A549 (cell line): ENCODE results near the gene PSD. TPM values are rescaled to one million over a fixed set of nuclear protein-coding genes. Genes with fewer than 3 reads are reported as not detected.

Source experiments
- ATAC-seq, 2 experiments: fragments of 200-7000 bp in 1 of 2; fragments of >200 bp in 1 of 2; cut with Nextera tagmentation in 1 of 2; cut with Tn5 transposase in 1 of 2; 3 replicates each; pipeline versions ENCODE4 v1.8.0 to v1.9.1; 2018 to 2020; ENCODE audit warnings: mild to moderate bottlenecking in 1 of 2, moderate library complexity in 1 of 2
- CTCF ChIA-PET: fragments of 300-600 bp; sonication (Branson Sonifier 250); formaldehyde crosslinking; extraction: SDS; loops from one replicate; lab custom pipeline; 2021; ENCODE audit warnings: antibody characterized with exemption, inconsistent platforms; lab: Yijun Ruan, JAX
- POLR2A ChIA-PET: fragments of 350-600 bp; formaldehyde crosslinking; extraction: SDS; loops from one replicate; lab custom pipeline; 2021; ENCODE audit warnings: antibody characterized with exemption, inconsistent platforms; lab: Yijun Ruan, JAX
- DNase-seq, 2 experiments: peaks; one replicate each; pipeline versions ENCODE4 v3.0.0 to v3.0.0-alpha.2; 2011 to 2016; ENCODE audit warnings: low read depth in 1 of 2, low spot score in 1 of 2
- FAIRE-seq: peaks from 2 replicates; lab custom pipeline; 2011; peaks lifted over from hg19 to GRCh38; lab: Jason Lieb, UNC
- H3K27ac ChIP-seq, 2 experiments: fragments of >200 bp; sonication (Bioruptor Twin); formaldehyde crosslinking; 3 replicates each; pipeline ENCODE4 v1.5.1; 2016 to 2017
- H3K4me1 ChIP-seq: fragments of >200 bp; sonication (Bioruptor Twin); formaldehyde crosslinking; 3 replicates; pipeline ENCODE4 v1.6.1; 2016
- H3K4me2 ChIP-seq: fragments of >200 bp; sonication (Bioruptor Twin); formaldehyde crosslinking; 3 replicates; pipeline ENCODE4 v1.6.1; 2016
- H3K4me3 ChIP-seq: fragments of >200 bp; sonication (Bioruptor Twin); formaldehyde crosslinking; 3 replicates; pipeline ENCODE4 v1.5.1; 2016
- H3K9me3 ChIP-seq: fragments of >200 bp; sonication (Bioruptor Twin); formaldehyde crosslinking; 3 replicates; pipeline ENCODE4 v1.6.1; 2016
- CBX8 ChIP-seq: fragments of 200-600 bp; sonication (generic); IDR thresholded peaks from 2 replicates; pipeline ENCODE4 v1.6.1; 2016
- CEBPB ChIP-seq, 2 experiments: fragments of >200 bp in 1 of 2; sonication (Bioruptor Twin) in 1 of 2; formaldehyde crosslinking in 1 of 2; IDR thresholded peaks; 2 replicates each; pipeline ENCODE4 v1.6.1; 2012 to 2016
- CHD2 ChIP-seq: fragments of 150-350 bp; IDR thresholded peaks from 2 replicates; pipeline ENCODE4 v1.6.1; 2014; ENCODE audit warnings: low read length; ENCODE audit not compliant: partially characterized antibody
- CTCF ChIP-seq: fragments of >200 bp; sonication (Bioruptor Twin); formaldehyde crosslinking; IDR thresholded peaks from 3 replicates; pipeline ENCODE4 v1.5.1; 2016
- EHMT2 ChIP-seq: fragments of 200-600 bp; sonication (generic); IDR thresholded peaks from 2 replicates; pipeline ENCODE4 v1.6.1; 2016; ENCODE audit warnings: antibody characterized with exemption, low read depth, mild to moderate bottlenecking, moderate library complexity
- EP300 ChIP-seq, 2 experiments: fragments of >200 bp; sonication (Bioruptor Twin); formaldehyde crosslinking; IDR thresholded peaks; 2 replicates in 1 of 2; 3 replicates in 1 of 2; pipeline ENCODE4 v1.6.1; 2016 to 2017
- FOSL2 ChIP-seq, 2 experiments: fragments of 450-650 bp in 1 of 2; fragments of >200 bp in 1 of 2; sonication (Bioruptor Twin) in 1 of 2; formaldehyde crosslinking; IDR thresholded peaks; 2 replicates each; pipeline versions ENCODE4 v1.5.0 to v1.6.1; 2016 to 2020; ENCODE audit warnings: mild to moderate bottlenecking in 1 of 2, moderate library complexity in 1 of 2
- FOXS1 ChIP-seq: fragments of 250-450 bp; sonication (Bioruptor Pico); IDR thresholded peaks from 2 replicates; pipeline ENCODE4 v1.5.0; 2020; ENCODE audit warnings: mild to moderate bottlenecking, moderate library complexity
- HOXB13 ChIP-seq: fragments of 250-450 bp; sonication (Bioruptor Pico); IDR thresholded peaks from 2 replicates; pipeline ENCODE4 v1.5.0; 2020; ENCODE audit warnings: low read depth, mild to moderate bottlenecking, moderate library complexity
- JUN ChIP-seq, 2 experiments: fragments of >200 bp; sonication (Bioruptor Twin); formaldehyde crosslinking; IDR thresholded peaks; 2 replicates in 1 of 2; 3 replicates in 1 of 2; pipeline ENCODE4 v1.6.1; 2016 to 2017
- KDM5A ChIP-seq: fragments of 200-600 bp; sonication (generic); IDR thresholded peaks from 2 replicates; pipeline ENCODE4 v1.6.1; 2016; ENCODE audit warnings: antibody characterized with exemption, mild to moderate bottlenecking
- MYC ChIP-seq: IDR thresholded peaks from 2 replicates; pipeline ENCODE4 v1.6.1; 2012; ENCODE audit warnings: mild to moderate bottlenecking, inconsistent platforms, low read length, improper control_type of control experiment, borderline replicate concordance
- RAD21 ChIP-seq, 2 experiments: fragments of >200 bp in 1 of 2; sonication (Bioruptor Twin) in 1 of 2; formaldehyde crosslinking in 1 of 2; IDR thresholded peaks in 1 of 2; conservative IDR thresholded peaks in 1 of 2; 2 replicates in 1 of 2; 3 replicates in 1 of 2; pipeline ENCODE4 v1.6.1; 2012 to 2018; ENCODE audit warnings: inconsistent platforms in 1 of 2
- RFX5 ChIP-seq: fragments of 450-650 bp; IDR thresholded peaks from 2 replicates; pipeline ENCODE4 v1.7.1; 2014; ENCODE audit warnings: antibody characterized with exemption, mild to moderate bottlenecking, moderate library complexity
- USF2 ChIP-seq: fragments of 450-650 bp; IDR thresholded peaks from 2 replicates; pipeline ENCODE4 v1.6.1; 2014; ENCODE audit warnings: antibody characterized with exemption
- ZC3H11A ChIP-seq: fragments of 450-650 bp; IDR thresholded peaks from 2 replicates; pipeline ENCODE4 v1.6.1; 2014; ENCODE audit warnings: antibody characterized with exemption, mild to moderate bottlenecking
- ZSCAN20 ChIP-seq: fragments of 250-450 bp; sonication (Bioruptor Pico); IDR thresholded peaks from 2 replicates; pipeline ENCODE4 v1.8.0; 2022; ENCODE audit warnings: mild to moderate bottlenecking, moderate library complexity
- WGBS: methylation state at CpG from one replicate; pipeline ENCODE4 v1.1.6; 2017; ENCODE audit errors: missing lambda C conversion rate; 5-methylcytosine and 5-hydroxymethylcytosine counted together
- polyA minus RNA-seq: library from RNA; depleted of rRNA, polyadenylated mRNA; stranded (reverse); fragments of >200 nt; gene quantifications from 2 replicates; pipeline ENCODE4 v1.2.3, GENCODE V29; 2011; rRNA and poly(A)+ RNA removed
- polyA plus RNA-seq, 4 experiments: library from polyadenylated mRNA; depleted of rRNA in 3 of 4; stranded (reverse); fragments of >200 nt; fragmentation: RNase III in 1 of 4; extraction: RNeasy Plus Mini Kit Qiagen cat#74134 plus additional on column Dnase treatment in 1 of 4; gene quantifications; 2 replicates in 3 of 4; 3 replicates in 1 of 4; pipeline ENCODE4 v1.2.3, GENCODE V29; 2011 to 2017
- TF ChIP-seq, protein P1 (sequence below): fragments of 250-450 bp; sonication (Bioruptor Pico); IDR thresholded peaks from 2 replicates; pipeline ENCODE4 v1.5.0; 2021; ENCODE audit warnings: mild to moderate bottlenecking, moderate library complexity, borderline replicate concordance
- TF ChIP-seq, protein P2 (sequence below): IDR thresholded peaks from 2 replicates; pipeline ENCODE4 v1.6.1; 2012; ENCODE audit warnings: low read depth, borderline replicate concordance
- TF ChIP-seq, protein P3 (sequence below): fragments of 150-350 bp; IDR thresholded peaks from 2 replicates; pipeline ENCODE4 v1.6.1; 2014; ENCODE audit warnings: low read depth, mild to moderate bottlenecking, low read length

The PSD gene
- polyA plus RNA-seq (2011; rRNA removed): 0.14 and 0.19 TPM in 2 replicates
- polyA plus RNA-seq (2012; cell fraction: cytosol; rRNA removed): 0.28 and 0.54 TPM in 2 replicates
- polyA plus RNA-seq (2012; cell fraction: nucleus; rRNA removed): 0.45 and 0.83 TPM in 2 replicates
- 0.42 to 0.75 TPM (median 0.70 TPM) in 3 replicates for polyA plus RNA-seq (2017; fragmentation: RNase III; extraction: RNeasy Plus Mini Kit Qiagen cat#74134 plus additional on column Dnase treatment)
- 0.15 and 0.66 TPM in 2 replicates for polyA minus RNA-seq

DNA sequence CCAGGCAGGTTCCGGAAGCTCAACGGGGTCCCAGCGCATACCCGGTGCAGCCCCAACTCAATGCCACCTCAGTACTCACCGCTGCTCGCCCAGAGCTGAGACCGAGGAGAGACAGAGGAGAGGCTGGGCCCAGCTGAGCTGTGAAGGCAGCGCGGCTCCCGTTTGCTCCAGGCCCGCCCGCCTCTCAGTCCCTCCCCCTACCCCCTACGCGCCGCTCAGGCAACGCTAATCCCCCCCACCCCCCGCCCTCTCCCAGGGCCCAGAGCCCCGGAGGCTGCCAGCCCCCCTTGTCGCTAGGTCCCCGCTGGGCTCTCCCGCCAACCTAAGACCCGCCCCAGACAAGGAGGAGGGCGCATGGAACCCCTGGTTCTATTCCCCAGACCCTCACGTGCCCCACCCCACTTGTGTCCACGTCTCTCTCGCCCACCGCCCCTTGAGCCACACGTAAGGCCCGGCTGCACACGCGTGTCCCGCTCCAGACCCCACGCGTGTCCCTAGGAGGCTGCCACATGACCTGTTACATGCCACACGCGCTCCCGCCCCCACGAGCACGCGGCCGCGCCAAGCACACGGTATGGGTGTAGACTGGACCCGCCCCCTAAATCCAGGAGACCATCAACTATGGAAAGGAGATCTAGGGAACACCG lies at the start of gene PSD:
Gene PSD, minus strand, starts transcription at position 164 of the 647 bp plus-strand sequence. CDS start 1,747 bp downstream, outside the sequence.
- H3K4me2 ChIP-seq: peak within 1 kb of the TSS; percentile 97
- H3K27ac ChIP-seq: peak within 1 kb of the TSS in 1 of 2 experiments; percentile 90; a peak in 2 of 6 replicates
- ChIA-PET POLR2A (no interaction called here), CTCF (interaction anchor here (1.0 to 7.7 kb wide), 5 partner anchors 15 to 189 kb away, joined by 3 to 72 read pairs (median 5); no protein-coding TSS in a partner anchor)
- TF ChIP-seq HOXB13 (CRISPR knock-in tag): no peak
- no peak for TF ChIP-seq JUN (IDR thresholded peaks at IDR 0.05)
- no peak for TF ChIP-seq USF2
- TF ChIP-seq FOXS1: no peak
- TF ChIP-seq EHMT2: no peak
- TF ChIP-seq EP300 (IDR thresholded peaks at IDR 0.05): no peak
- TF ChIP-seq MYC: no peak
- no peak for TF ChIP-seq CBX8
- TF ChIP-seq KDM5A: no peak
- TF ChIP-seq FOSL2 (IDR thresholded peaks at IDR 0.05): no peak
- TF ChIP-seq FOSL2 (CRISPR knock-in tag; IDR thresholded peaks at IDR 0.05): no peak
- TF ChIP-seq CTCF: no peak
- TF ChIP-seq CEBPB (IDR thresholded peaks at IDR 0.05): no peak
- no peak for TF ChIP-seq CHD2
- TF ChIP-seq, protein P1, sequence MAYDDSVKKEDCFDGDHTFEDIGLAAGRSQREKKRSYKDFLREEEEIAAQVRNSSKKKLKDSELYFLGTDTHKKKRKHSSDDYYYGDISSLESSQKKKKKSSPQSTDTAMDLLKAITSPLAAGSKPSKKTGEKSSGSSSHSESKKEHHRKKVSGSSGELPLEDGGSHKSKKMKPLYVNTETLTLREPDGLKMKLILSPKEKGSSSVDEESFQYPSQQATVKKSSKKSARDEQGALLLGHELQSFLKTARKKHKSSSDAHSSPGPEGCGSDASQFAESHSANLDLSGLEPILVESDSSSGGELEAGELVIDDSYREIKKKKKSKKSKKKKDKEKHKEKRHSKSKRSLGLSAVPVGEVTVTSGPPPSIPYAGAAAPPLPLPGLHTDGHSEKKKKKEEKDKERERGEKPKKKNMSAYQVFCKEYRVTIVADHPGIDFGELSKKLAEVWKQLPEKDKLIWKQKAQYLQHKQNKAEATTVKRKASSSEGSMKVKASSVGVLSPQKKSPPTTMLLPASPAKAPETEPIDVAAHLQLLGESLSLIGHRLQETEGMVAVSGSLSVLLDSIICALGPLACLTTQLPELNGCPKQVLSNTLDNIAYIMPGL (CRISPR knock-in tag): no peak
- TF ChIP-seq RAD21 (conservative IDR thresholded peaks at IDR 0.05 in 1 of 2, IDR thresholded peaks at IDR 0.05 in 1 of 2): no peak
- no peak for TF ChIP-seq RFX5
- TF ChIP-seq, protein P2, sequence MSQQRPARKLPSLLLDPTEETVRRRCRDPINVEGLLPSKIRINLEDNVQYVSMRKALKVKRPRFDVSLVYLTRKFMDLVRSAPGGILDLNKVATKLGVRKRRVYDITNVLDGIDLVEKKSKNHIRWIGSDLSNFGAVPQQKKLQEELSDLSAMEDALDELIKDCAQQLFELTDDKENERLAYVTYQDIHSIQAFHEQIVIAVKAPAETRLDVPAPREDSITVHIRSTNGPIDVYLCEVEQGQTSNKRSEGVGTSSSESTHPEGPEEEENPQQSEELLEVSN: no peak
- no peak for TF ChIP-seq ZC3H11A
- TF ChIP-seq, protein P3, sequence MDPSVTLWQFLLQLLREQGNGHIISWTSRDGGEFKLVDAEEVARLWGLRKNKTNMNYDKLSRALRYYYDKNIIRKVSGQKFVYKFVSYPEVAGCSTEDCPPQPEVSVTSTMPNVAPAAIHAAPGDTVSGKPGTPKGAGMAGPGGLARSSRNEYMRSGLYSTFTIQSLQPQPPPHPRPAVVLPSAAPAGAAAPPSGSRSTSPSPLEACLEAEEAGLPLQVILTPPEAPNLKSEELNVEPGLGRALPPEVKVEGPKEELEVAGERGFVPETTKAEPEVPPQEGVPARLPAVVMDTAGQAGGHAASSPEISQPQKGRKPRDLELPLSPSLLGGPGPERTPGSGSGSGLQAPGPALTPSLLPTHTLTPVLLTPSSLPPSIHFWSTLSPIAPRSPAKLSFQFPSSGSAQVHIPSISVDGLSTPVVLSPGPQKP: no peak
- TF ChIP-seq ZSCAN20 (CRISPR knock-in tag): no peak
- no peaks in the 10 kb centered on the region for H3K9me3 ChIP-seq
- 37% methylated on average over 24 of the region's 45 CpGs for WGBS
- no peak for ATAC-seq
- H3K4me3 ChIP-seq: peak within 1 kb of the TSS; percentile 57
- no peak for FAIRE-seq
- H3K4me1 ChIP-seq: peaks cover 25% of the 10 kb centered on the region
- DNase-seq: no peak
